ENCODE results near the gene PNP.

GRCh38 chr14:20468764-20469241 lies 403 bp upstream of the PNP start:
- TF ChIP-seq, protein P1, sequence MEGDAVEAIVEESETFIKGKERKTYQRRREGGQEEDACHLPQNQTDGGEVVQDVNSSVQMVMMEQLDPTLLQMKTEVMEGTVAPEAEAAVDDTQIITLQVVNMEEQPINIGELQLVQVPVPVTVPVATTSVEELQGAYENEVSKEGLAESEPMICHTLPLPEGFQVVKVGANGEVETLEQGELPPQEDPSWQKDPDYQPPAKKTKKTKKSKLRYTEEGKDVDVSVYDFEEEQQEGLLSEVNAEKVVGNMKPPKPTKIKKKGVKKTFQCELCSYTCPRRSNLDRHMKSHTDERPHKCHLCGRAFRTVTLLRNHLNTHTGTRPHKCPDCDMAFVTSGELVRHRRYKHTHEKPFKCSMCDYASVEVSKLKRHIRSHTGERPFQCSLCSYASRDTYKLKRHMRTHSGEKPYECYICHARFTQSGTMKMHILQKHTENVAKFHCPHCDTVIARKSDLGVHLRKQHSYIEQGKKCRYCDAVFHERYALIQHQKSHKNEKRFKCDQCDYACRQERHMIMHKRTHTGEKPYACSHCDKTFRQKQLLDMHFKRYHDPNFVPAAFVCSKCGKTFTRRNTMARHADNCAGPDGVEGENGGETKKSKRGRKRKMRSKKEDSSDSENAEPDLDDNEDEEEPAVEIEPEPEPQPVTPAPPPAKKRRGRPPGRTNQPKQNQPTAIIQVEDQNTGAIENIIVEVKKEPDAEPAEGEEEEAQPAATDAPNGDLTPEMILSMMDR (IDR thresholded peaks at IDR 0.05), result no peak
- no peak for TF ChIP-seq POLR2A (IDR thresholded peaks at IDR 0.05)
- no peak for TF ChIP-seq POLR2AphosphoS5 (IDR thresholded peaks at IDR 0.05)
